Measurements from ENCODE around the gene ANKRD12.

ANKRD12 gene

DNA sequence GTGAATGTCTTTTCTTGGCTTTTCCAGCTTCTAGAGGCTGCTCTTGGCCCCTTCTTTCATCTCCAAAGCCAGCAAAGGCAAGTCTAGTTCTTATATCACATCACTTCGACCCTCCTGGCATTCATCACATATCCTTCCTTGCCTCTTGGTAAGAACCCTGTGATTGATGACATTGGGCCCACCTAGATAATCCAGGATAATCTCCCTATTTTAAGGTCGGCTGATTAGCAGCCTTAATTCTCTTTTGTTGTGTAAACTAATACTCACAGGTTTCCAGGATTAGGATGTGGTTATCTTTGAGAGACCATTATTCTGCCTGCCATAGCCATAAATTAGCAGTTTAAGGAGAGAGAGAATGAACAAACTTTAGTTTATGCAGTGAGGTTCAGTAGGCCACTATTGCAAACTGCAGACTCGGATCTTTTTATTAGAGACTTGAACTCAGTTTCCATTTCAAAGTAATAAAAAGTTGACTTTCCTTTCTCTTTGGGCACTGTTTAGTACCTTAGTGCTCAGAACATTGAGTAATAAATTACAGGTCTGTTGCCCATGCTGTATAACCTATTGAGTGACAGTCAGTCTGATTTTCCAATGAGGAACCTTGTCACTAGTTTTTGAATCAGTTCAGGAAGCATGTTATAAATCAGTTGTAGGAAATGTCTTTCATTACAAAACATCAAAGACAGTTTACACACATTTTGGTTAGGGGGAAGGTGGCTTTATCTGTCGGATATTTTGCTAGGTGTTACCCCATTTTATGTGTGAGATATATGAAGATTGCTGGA lies 29.6 kb upstream of the ANKRD12 start:
- no peak for DNase-seq

DNA sequence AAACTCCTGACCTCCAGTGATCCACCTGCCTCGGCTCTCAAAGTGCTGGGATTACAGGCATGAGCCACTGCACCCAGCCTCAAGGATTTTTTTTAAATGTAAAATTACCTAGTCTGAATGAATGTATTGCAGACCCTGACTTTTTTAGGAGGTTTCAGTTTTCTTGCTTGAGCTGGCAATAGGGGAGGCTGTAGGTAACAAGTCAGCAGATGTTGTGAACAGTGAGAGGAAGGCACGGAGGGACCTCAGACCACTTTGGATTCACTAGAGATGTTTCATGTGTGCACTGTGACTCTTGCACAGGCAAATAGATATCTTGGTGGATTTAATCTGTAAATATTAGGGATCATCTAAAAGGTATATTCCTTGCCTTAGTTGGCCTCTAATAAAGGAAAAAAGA lies 27.7 kb upstream of the ANKRD12 start:
- no peak for DNase-seq

DNA sequence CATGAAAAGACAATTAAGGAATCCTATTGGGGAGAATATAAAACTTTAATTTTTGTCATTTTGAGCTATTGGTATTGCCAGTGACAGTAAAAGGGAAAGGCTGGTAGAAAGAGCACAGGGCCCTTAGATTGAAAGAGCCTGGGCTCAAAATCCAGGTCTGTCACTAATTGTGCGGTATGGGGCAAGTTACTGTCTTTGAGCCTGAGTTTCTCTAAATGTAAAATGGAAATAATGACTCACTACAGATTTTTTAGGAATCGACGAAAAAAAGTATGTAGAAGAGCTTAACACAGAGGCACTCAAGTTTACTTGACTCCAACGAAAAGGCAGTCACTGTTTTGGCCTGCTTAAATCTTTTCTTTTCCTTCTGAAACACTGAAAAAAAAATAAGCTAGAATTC lies 27.1 kb upstream of the ANKRD12 start:
- no peak for DNase-seq

DNA sequence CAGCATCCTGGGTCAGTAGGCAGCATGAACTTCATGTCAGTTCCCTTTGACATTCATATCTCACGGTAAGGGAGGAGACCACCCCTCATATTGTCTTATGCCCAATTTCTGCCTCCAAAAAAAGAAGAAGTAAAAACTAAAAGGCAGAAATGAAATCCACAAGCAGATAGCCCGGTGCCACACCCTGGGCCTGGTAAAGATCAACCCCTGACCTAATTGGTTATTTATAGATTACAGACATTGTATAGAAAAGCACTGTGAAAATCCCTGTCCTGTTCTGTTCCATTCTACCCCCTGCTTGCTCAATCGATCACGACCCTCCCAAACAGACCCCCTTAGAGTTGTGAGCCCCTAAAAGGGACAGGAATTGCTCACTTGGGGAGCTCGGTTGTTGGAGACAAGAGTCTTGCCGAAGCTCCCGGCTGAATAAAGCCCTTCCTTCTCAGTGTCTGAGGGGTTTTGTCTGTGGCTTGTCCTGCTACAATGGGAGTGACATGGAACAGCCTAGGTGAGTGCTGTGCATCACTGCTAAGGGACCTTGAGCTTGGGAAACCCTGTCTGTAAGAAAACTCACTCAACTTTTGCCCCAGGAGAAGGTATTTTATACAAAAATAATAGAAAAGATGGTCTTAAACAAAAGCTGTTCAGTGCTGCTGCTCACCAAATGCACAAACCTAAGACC lies 23.0 kb upstream of the ANKRD12 start:
- DNase-seq: no peak

DNA sequence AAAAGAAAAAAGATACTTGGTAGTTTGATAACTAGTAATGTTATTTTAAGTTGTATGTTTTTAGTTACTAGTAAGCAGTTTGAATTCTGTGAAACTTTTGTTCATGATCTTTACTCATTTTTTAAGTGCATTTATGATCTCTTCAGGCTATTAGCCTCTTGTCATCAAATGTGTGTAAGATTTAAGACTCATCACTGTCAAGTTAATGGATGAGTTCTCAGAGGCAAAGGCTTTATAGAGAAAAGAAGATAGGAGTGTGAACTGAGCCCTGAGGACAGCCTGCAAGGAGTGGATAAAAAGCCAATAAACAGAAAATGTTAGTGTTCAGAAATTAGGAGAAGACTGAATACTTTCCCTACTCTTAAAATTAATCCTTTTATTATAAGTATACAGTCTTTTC lies 20.6 kb upstream of the ANKRD12 start:
- no peak for DNase-seq

DNA sequence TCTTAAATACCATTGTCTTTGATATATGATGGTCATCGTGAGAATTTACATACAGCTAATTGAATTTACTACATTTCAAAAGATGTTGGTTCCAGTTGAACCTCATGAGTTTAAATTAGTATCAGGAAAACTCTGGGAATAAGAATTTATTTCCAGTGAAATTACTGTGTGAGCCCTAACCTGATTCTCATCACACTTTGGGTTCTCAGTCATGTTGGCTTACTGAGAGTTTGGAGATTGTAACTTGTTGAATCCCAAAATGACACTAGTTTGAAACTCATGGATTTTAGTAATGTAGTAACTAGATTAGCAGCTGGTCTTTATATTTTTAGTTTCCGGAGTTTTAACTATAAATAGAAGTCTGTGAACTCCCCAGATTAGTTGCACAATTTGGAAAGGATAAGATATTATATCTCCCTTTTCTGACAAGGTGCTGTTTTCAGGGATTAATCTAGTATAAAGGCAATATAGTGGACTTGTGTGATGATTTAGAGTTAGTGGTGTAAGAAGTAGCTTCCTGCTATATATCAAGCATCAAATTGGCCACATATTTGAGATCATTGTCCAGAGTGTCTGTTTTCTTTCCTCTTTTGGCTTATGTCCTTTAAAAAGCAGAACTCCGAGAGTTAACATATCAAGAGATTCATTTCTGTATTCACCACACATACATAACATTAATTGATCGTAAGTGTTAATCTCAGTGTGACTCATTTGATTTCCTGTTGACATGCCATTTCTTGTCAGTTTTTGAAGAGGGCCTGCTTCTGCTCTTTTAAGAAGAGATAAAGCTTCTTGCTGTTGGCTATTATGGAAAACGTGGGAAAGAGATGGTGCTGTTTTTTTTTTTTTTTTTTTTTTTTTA lies 18.4 kb upstream of the ANKRD12 start:
- DNase-seq: no peak

DNA sequence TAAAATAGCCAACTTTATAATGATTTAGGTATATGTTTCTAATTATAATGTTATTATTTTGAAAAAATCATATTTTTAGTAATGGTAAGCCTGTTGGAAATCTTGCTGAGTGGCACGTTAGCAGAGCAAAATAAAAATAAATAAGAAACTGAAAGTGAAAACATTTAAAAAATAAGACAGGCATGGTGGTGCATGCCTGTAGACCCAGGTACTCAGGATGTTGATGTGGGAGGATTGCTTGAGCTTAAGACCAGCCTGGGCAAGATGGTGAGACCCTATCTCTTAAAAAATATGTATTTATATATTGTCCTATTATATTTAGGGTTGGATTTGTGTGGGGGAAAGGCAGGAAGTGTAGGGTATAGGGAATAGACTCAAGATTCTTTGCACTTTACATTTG lies 15.8 kb upstream of the ANKRD12 start:
- no peak for DNase-seq

DNA sequence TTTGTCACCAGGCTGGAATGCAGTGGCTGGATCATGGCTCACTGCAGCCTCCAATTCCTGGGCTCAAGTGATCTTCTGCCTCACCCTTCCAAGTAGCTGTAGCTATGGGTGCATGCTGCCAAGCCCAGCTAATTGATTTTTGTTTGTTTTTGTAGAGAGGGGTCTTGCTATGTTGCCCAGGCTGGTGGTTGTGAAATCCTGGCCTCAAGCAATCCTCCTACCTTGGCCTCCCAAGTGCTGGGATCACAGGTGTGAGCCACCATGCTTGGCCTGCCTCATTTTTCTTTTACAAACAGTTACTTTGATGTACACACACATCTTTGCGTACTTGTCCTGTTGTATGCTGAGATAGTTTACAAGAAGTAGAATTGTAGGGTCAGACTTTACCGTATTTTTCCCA lies 13.1 kb upstream of the ANKRD12 start:
- no peak for DNase-seq

DNA sequence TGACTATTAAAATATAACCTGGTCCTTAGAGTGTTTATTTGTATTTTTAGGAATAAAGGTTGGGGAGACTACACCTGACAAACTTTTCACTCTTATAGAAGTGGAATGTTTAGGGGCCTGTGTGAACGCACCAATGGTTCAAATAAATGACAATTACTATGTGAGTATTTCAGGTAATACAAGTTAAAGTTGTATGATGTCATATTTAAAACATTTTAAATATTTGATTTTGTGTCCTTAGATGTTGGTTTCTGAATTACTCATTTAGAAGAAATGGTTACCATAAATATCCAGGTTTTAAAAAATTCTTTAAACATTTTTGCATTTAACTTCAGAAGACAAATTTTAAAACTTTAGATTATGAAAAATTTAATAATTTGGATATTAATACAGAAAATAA lies 11.8 kb upstream of the ANKRD12 start:
- no peak for DNase-seq

DNA sequence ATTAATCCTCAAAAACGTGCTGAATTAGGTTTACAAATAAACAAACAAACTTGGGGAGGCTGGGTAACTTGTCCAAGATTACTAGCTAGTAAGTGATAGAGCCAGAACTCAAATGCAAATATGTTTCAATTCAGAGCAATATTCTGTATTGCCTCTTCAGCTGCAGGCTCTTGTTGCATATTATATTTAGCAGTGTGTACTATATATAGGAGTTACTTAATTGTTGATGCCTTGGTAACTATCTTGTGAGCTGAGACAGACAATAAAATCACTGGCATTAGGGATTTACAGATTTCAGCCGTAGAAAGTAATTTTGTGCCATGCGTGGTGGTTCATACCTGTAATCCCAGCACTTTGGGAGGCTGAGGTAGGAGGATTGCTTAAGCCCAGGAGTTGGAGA lies 10.2 kb upstream of the ANKRD12 start:
- no peak for DNase-seq

DNA sequence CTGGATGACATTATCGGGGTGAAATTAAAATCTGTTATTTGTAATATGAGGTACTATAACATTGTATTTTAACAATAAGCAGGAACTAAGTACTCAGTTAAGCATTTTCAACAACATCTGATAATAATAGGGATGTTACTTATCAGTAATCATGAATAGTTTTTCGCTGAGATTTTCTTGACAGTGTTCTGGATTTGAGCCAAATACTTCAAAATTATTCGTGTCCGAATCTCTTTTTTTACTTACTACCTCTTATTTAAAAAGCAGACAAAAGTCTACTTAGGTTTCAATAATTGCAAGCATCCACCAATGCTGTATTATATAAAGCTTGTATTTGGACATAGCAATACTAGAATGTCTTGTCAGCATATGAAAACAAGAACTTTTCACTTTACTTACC lies 6.4 kb upstream of the ANKRD12 start:
- no peak for DNase-seq

DNA sequence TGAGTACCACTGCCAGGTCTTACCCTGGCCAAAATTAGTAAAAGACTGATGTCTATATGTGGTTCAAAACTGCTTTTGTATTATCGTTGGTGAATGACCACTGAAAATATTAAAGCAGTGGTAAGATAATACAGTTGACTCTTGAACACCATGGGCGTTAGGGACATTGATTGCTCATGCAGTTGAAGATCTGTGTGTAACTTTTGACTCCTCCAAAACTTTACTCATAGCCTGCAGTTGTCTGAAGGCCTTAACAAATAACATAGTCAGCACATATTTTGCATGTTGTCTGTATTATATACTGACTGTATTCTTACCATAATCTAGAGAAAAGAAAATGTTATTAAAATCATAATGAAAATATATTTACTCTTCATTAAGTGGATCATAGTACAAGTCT lies 5.8 kb upstream of the ANKRD12 start:
- no peak for DNase-seq

DNA sequence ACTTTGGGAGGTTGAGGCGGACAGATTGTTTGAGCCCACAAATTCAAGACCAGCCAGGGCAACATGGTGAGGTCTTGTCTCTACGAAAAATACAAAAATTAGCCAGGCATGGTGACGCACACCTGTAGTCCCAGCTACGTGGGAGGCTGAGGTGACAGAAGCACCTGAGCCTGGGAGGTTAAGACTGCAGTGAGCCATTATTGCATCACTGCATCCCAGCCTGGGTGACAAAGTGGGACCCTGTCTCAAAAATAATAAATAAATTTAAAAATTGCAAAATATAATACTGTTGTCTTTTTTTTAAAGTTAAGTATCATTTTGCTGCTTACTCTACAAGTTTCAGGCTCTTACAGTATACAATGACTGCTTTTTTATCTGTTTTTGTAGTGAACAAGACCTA lies 4.0 kb upstream of the ANKRD12 start:
- DNase-seq: no peak

DNA sequence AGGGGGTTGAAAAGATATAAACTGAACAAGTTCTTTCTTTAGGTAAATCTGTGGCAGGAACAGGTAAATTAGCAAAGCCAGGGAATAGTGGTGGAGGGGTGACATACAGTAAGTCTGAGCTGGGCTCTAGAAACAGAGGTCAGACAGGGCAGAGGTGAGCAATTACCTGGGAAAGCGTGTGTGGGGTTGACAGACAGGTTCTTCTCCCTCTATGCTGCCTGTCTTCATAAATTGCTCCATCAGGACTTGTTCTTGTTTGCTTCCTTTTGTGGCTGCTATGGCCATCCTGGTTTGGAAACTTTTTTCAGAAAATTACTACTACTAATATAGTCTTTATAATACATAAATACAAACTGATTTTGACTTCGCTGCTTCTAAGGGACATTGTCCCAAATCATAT lies 3.4 kb upstream of the ANKRD12 start:
- DNase-seq: no peak

DNA sequence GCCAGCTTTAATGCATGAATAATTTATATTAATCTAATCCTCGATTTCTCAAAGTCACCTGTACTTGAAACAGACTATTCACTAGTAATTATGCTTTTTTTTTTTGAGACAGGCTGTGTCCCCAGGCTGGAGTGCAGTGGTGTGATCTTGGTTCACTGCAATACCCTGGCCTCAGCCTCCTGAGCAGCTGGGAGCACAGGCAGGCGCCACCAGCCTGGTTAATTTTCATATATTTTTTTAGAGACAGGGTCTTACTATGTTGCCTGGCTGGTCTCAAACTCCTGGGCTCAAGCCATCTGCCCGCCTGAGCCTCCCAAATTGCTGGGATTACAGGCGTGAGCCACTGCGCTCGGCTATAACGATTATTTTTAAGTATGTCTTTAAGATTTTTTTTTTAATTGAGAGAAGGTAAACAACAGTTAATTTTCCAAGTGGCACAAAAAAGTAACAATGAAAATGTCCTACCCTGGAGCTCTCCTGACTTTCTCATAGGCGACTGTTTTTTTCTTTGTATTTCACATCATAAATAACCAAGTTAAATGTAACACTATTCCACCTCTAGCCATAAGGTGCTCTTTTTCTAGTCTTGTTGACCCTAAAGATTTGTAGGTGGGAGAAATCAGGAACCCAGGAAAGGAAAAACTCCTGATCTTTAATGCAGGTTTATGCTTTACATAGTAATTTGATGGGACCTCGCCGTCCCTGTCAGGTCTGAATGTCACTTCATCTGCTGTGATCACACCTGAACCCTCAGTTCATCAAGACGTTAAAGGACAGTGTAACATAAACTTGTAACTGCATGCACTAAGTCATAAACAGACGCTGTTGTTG lies 1.3 kb upstream of the ANKRD12 start:
- no peak for DNase-seq

DNA sequence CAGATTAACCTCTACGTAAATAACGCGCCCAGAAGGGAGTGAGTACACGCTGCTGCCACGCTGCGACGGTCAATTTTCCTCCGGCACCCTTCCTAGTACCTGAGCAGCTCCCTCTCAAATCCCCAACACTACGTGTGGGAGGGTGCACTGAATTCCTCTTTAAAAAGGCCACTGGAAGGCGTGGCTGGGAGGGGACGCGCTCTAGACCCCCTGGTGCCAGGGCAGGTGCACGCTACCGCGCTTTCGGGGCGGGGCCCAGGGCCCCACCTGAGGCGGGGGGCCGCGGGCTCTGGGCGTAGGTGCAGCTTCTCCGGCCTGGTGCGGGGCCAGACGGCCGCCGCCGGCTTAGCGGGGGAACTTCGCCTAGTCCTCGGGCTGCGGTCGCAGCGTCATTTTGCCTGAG lies 668 bp upstream of the ANKRD12 start:
- peak; percentile 95 for DNase-seq

DNA sequence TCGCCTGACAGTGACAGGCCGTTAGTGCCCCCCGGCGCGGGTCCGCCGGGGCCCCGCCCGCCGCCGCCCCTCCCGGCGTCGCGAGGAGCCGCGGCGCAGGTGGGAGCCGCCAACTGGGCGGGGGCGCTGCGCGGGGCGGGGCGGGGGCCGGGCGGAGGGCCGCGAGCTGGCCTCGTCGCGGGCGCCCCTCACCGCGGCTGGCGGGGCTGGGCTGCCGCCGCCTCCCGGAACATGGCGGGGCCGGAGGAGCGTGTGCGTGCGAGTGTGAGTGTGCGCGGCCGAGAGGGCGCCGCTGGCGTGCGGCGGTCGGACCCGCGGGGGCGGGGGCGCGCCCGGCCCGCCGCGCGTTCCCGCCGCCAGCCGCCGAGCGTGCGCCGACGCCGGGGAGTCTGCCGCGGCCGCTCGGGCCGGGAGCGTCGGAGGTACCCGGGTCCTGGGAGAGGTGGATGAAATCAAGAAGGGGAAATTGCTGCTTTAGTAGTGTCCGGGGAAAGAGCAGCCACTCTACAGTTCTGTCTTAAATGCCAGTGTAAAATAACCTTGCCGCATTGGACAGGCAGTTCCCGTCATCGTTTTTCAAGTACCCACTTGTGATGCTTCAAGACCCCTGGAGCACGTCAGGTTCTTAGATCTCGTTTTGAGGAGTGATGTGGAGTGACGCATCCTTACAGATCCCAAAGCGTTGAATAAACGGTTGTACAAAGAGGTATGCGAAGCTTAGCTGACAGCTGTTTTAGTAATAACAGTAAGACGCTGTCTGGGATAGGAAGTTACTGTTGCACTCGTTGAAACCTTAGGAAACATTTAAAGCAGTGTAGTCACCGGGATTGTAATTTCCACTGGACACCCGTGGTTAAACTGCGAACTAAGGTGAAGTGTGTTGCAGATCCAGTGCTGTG lies 836 bp downstream of the ANKRD12 start:
- peak; percentile 83 for DNase-seq

DNA sequence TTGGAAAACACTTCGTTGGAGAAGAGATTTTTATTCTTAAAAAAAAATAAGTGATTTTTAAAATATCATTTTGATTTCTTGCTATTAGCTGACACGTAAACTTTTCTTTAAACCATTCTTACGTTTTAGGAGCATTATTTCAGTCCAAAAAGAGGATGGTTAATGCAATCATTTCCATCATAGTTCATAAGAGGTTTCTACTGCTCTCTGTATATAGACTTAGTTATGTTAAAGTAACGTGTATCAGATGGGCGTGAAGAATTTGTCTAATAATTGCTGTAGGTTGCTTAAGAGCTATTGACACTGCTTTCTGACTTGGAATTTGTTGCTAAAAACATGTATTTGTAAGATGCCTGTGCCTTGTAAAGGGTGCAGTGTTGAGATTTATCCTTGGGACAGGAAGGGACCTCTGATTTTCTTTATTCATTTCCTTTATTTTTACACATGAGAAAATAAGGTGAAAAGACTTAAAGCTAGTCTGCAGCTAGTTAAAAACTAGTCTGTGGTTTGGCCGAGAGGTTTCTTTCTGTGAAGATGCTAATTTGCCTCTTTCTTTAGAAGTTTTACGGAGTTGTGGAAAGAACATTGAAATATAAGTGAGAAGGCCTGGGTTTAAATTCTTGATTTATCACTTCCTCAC lies 2.9 kb downstream of the ANKRD12 start:
- DNase-seq: no peak

DNA sequence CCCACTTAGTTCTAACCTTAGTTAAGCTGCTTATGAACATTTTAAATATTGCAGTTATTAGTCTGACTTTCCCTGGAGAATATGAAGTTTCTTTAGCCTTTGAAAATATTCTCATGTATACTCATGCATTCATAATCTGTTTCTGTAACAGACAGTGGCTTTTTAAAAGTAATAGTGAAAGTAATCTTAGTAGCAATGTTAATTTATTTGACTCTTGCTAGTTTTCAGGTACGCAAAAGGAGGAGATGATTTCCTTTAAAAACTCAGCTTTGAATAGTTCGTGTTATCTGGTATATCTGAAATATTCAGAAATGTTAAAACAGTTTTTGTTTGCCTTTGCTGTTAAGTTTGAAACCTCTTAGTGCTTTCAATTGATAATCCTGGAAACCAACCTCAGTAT lies 3.8 kb downstream of the ANKRD12 start:
- no peak for DNase-seq

DNA sequence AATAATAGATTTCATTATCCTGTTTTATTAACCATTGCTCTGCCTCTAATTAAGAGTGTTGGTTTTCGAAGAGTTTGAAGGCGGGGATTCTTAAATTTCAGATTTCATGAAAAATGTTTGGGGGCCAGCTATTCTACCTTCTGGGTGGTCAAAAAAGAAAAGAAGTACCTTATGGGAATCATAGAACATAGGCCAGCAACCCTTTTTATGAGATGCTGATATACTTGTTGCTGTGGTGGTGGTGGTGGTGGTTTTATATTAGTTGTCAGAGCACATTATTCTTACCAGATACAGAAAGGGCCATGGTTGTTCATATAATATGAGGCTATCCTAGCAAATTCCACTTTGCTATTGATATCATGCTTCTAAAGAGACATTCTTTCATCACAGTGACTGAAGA lies 4.4 kb downstream of the ANKRD12 start:
- DNase-seq: no peak

DNA sequence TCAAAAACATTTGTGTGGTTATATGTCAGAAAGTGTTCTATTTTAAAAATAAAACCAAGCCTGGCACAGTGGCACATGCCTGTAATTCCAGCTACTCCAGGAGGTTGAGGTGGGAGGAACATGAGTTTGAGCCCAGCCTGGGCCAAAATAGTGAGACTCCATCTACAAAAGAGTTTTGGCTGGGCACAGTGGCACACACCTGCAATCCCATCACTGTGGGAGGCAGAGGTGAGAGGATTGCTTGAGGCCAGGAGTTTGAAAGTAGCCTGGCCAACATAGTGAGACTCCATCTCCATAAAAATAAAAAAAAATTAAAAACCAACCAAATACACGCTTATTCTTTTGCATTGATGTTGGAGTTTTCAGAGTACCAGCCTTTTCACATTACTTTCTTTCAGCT lies 9.6 kb downstream of the ANKRD12 start:
- no peak for DNase-seq

All from NCI-H345 (cell line).